MM.1S (cell line): ENCODE data around the gene EYA2.

Experiments used
- DNase-seq: peaks from one replicate; pipeline ENCODE4 v3.0.0-alpha.2; 2015
- H2AFZ ChIP-seq: fragments of 300-600 bp; sonication (generic); 2 replicates; pipeline ENCODE4 v1.6.0; 2016; ENCODE audit warnings: antibody characterized with exemption, low read length
- H3F3A ChIP-seq: fragments of 300-600 bp; sonication (generic); 2 replicates; pipeline ENCODE4 v1.6.1; 2016; ENCODE audit warnings: mild to moderate bottlenecking, antibody characterized with exemption, low read length, moderate library complexity, mixed read lengths; ENCODE audit not compliant: insufficient read depth
- H3K27ac ChIP-seq: fragments of 300-600 bp; sonication (generic); 2 replicates; pipeline ENCODE4 v1.5.1; 2016; ENCODE audit warnings: mild to moderate bottlenecking, low read length
- H3K27me3 ChIP-seq: fragments of 300-600 bp; sonication (generic); replicated peaks from 2 replicates; pipeline ENCODE4 v1.6.0; 2016; ENCODE audit warnings: low read length; ENCODE audit not compliant: insufficient read depth
- H3K36me3 ChIP-seq: fragments of 300-600 bp; sonication (generic); replicated peaks from 2 replicates; pipeline ENCODE4 v1.6.1; 2016; ENCODE audit warnings: mild to moderate bottlenecking, low read length, mixed read lengths; ENCODE audit not compliant: insufficient read depth
- H3K4me1 ChIP-seq: fragments of 300-600 bp; sonication (generic); 2 replicates; pipeline ENCODE4 v1.6.1; 2016; ENCODE audit warnings: low read length, mixed read lengths
- H3K4me2 ChIP-seq: fragments of 300-600 bp; sonication (generic); 2 replicates; pipeline ENCODE4 v1.6.0; 2016; ENCODE audit warnings: low read depth, low read length
- H3K4me3 ChIP-seq: fragments of 300-600 bp; sonication (generic); 2 replicates; pipeline ENCODE4 v1.5.1; 2016; ENCODE audit warnings: low read length, mixed read lengths
- H3K79me2 ChIP-seq: fragments of 300-600 bp; sonication (generic); 2 replicates; pipeline ENCODE4 v1.6.1; 2016; ENCODE audit warnings: mixed run types, low read length, mixed read lengths
- H3K9ac ChIP-seq: fragments of 300-600 bp; sonication (generic); 2 replicates; pipeline ENCODE4 v1.6.1; 2016; ENCODE audit warnings: low read length, mixed read lengths
- H3K9me2 ChIP-seq: fragments of 300-600 bp; sonication (generic); replicated peaks from 2 replicates; pipeline ENCODE4 v1.6.1; 2016; ENCODE audit warnings: mild to moderate bottlenecking, low read length, mixed read lengths; ENCODE audit not compliant: insufficient read depth
- H3K9me3 ChIP-seq: fragments of 300-600 bp; sonication (generic); replicated peaks from 2 replicates; pipeline ENCODE4 v1.6.1; 2016; ENCODE audit warnings: mild to moderate bottlenecking, low read length, mixed read lengths; ENCODE audit not compliant: insufficient read depth
- H4K20me1 ChIP-seq: fragments of 300-600 bp; sonication (generic); 2 replicates; pipeline ENCODE4 v1.6.1; 2016; ENCODE audit warnings: mild to moderate bottlenecking, low read length, moderate library complexity, mixed read lengths; ENCODE audit not compliant: insufficient read depth
- EZH2 ChIP-seq: fragments of 300-600 bp; sonication (generic); optimal IDR thresholded peaks from 2 replicates; pipeline ENCODE3; 2017; ENCODE audit warnings: low read depth, mild to moderate bottlenecking, antibody characterized with exemption, low read length, mixed read lengths
- EZH2phosphoT487 ChIP-seq: fragments of 300-600 bp; sonication (generic); IDR thresholded peaks from 2 replicates; pipeline ENCODE4 v1.6.1; 2018; ENCODE audit warnings: antibody characterized with exemption, low read length
- TF ChIP-seq, protein P1 (sequence below): fragments of 300-600 bp; sonication (generic); IDR thresholded peaks from 2 replicates; pipeline ENCODE4 v1.5.1; 2016; ENCODE audit warnings: antibody characterized with exemption, low read length, mixed read lengths

EYA2 gene

GRCh38 chr20:47067776-47068175 lies 173.1 kb downstream of the EYA2 start:
- no peak overlapping the region for H3K9ac ChIP-seq
- no peaks in the 10 kb centered on the region for H3K9me3 ChIP-seq
- TF ChIP-seq EZH2phosphoT487 (no peak), EZH2 (no peak)
- TF ChIP-seq, protein P1, sequence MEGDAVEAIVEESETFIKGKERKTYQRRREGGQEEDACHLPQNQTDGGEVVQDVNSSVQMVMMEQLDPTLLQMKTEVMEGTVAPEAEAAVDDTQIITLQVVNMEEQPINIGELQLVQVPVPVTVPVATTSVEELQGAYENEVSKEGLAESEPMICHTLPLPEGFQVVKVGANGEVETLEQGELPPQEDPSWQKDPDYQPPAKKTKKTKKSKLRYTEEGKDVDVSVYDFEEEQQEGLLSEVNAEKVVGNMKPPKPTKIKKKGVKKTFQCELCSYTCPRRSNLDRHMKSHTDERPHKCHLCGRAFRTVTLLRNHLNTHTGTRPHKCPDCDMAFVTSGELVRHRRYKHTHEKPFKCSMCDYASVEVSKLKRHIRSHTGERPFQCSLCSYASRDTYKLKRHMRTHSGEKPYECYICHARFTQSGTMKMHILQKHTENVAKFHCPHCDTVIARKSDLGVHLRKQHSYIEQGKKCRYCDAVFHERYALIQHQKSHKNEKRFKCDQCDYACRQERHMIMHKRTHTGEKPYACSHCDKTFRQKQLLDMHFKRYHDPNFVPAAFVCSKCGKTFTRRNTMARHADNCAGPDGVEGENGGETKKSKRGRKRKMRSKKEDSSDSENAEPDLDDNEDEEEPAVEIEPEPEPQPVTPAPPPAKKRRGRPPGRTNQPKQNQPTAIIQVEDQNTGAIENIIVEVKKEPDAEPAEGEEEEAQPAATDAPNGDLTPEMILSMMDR = no peak
- no peak for DNase-seq
- H3K9me2 ChIP-seq = no peaks in the 10 kb centered on the region
- H3K27me3 ChIP-seq = no peaks in the 10 kb centered on the region
- H3K36me3 ChIP-seq = no peaks in the 10 kb centered on the region
- H2AFZ ChIP-seq = no peak overlapping the region
- H3K4me3 ChIP-seq = no peak overlapping the region
- no peak overlapping the region for H3K4me2 ChIP-seq
- H3F3A ChIP-seq = no peaks in the 10 kb centered on the region
- no peaks in the 10 kb centered on the region for H3K4me1 ChIP-seq
- no peaks in the 10 kb centered on the region for H4K20me1 ChIP-seq
- no peaks in the 10 kb centered on the region for H3K79me2 ChIP-seq
- H3K27ac ChIP-seq = no peak overlapping the region

DNA sequence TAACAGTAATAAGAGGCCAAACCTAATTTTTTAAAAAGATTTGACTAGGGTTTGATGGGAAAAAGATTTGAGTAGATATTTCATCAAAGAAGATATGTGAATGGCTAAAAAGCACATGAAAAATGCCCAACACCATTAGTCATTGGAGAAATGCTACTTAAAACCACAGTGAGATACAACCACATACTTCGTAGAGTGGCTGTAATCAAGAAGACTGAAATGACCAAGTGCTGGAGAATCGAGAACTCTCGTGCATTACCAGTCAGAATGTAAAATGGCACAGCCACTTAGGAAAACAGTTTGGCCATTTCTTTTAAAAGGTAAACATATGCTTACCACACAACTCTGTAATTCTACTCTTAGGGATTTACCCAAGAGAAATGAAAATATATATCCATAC lies 175.5 kb downstream of the EYA2 start:
- Histone ChIP-seq H3K9me2 (no peaks in the 10 kb centered on the region), H3K79me2 (no peaks in the 10 kb centered on the region), H3K27me3 (no peaks in the 10 kb centered on the region), H3K4me2 (no peak overlapping the region), H3F3A (no peaks in the 10 kb centered on the region), H3K9me3 (no peaks in the 10 kb centered on the region), H3K9ac (no peak overlapping the region), H3K36me3 (no peaks in the 10 kb centered on the region), H3K4me1 (no peaks in the 10 kb centered on the region), H4K20me1 (no peaks in the 10 kb centered on the region), H2AFZ (no peak overlapping the region), H3K27ac (no peak overlapping the region), H3K4me3 (no peak overlapping the region)
- DNase-seq = no peak
- no peak for TF ChIP-seq EZH2
- TF ChIP-seq EZH2phosphoT487 = no peak
- TF ChIP-seq, protein P1 = no peak

DNA sequence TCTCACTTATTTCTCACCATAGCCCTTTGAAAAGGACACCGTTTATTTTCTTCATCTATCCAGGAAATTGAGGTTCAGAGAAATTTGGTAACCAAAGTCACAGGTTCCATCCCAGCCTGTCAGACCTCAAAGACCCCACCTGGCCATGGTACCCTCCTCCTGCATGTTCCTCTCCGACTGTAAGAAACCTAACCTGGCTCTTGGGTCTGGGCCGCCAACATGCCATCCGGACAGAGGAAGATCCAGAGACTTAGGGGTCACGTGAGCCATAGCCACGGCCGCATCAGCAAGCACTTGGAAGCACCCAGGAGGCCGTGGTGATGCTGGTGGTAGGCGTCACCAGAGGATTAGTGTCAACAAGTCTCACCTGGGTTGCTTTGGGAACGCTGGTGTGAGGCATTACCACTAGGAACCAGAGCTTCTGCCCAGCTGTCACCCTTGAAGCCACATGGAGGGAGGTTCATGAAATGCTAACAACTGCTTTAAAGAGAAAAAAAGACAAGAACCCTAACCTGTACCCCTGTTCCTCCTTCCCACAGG lies 177.1 kb downstream of the EYA2 start:
- Histone ChIP-seq H3K79me2 (no peaks in the 10 kb centered on the region), H2AFZ (no peak overlapping the region), H4K20me1 (no peaks in the 10 kb centered on the region), H3K27me3 (no peaks in the 10 kb centered on the region), H3K36me3 (no peaks in the 10 kb centered on the region), H3K4me2 (no peak overlapping the region), H3F3A (no peaks in the 10 kb centered on the region), H3K9ac (no peak overlapping the region), H3K4me1 (no peaks in the 10 kb centered on the region), H3K27ac (no peak overlapping the region), H3K9me2 (no peaks in the 10 kb centered on the region), H3K4me3 (no peak overlapping the region), H3K9me3 (no peaks in the 10 kb centered on the region)
- no peak for DNase-seq
- TF ChIP-seq EZH2phosphoT487 (no peak), EZH2 (no peak)
- TF ChIP-seq, protein P1 = no peak
